K562 treated with DMSO at 1 percent for 48 hours (cell line): Measurements from ENCODE around the gene AIM2. TPM values are rescaled to one million over a fixed set of nuclear protein-coding genes. Genes with fewer than 3 reads are reported as not detected.

Source experiments
- total RNA-seq: library from RNA; unstranded; fragments of 300-600 nt; gene quantifications from 2 replicates; pipeline ENCODE4 v1.2.3, GENCODE V29; 2022; ENCODE audit warnings: low replicate concordance; ENCODE audit errors: extremely low read depth

The AIM2 gene, protein sequence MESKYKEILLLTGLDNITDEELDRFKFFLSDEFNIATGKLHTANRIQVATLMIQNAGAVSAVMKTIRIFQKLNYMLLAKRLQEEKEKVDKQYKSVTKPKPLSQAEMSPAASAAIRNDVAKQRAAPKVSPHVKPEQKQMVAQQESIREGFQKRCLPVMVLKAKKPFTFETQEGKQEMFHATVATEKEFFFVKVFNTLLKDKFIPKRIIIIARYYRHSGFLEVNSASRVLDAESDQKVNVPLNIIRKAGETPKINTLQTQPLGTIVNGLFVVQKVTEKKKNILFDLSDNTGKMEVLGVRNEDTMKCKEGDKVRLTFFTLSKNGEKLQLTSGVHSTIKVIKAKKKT
- not detected in 2 replicates for total RNA-seq

DNA sequence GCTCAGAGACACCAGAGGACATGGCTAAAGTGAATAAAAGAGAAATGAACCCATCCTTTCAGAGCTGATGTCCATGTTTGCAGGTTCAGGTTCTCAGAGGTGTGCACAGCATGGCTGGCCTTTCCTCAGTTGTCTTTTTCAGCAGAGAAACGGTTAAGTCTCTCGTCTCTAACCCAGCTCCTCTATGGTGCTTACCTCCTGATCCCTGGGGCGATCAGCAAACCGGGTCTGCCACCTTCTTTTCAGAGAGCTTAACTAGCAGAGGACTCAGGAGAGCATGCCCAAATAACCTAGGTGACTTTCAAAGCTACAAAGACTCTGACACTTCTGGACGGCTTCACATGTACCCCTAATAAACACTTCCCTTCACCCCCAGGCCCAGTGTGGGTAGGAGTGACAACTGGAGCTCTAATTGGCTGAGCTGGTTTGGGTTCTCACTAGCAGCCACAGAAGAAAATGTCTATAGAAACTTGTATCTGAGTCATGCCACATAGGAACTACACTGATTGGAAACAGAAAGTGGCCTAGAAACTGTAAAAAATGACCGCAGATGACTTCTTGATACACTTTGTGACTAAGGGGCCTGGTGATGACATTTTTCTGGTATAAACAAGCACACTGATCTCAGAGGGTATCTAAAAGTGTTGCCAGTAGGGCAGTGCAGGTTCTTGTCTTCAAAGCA, at the start of gene AIM2:
TSS of gene AIM2 (minus strand) at position 329 of the 682 bp plus-strand sequence. CDS start 3,267 bp downstream, outside the sequence.

Other genes with a start within 250 kb of the AIM2 start
- not detected in 2 replicates for gene MNDA, start 245.4 kb downstream of the AIM2 start, total RNA-seq
- gene PYHIN1, start 145.2 kb downstream of the AIM2 start, total RNA-seq = not detected in 2 replicates
- not detected in 2 replicates for gene IFI16, start 66.9 kb downstream of the AIM2 start, total RNA-seq
- not detected in 2 replicates for gene CADM3, start 94.8 kb upstream of the AIM2 start, total RNA-seq
- not detected in 2 replicates for gene ACKR1, start 128.1 kb upstream of the AIM2 start, total RNA-seq
- not detected in 2 replicates for gene FCER1A, start 225.6 kb upstream of the AIM2 start, total RNA-seq